Activated T-helper 17 cell treated with anti-CD3 and anti-CD28 coated beads, Interleukin-2, amount 50 U/mL, for 72 hours (primary cell): Measurements from ENCODE around the gene ZNF423. TPM values are rescaled to one million over a fixed set of nuclear protein-coding genes. Genes with fewer than 3 reads are reported as not detected.

ENCODE experiments used
- ATAC-seq: fragments of 150-1000 bp; cut with Tn5 transposase; replicated peaks from 2 replicates; pipeline ENCODE4 v1.10.0; 2021; ENCODE audit warnings: mild to moderate bottlenecking, moderate library complexity
- H3K27ac Mint-ChIP-seq: one replicate; pipeline ENCODE4 v1.8.0; 2022; ENCODE audit warnings: mixed read lengths
- H3K27me3 Mint-ChIP-seq: one replicate; pipeline ENCODE4 v1.8.0; 2022; ENCODE audit warnings: mixed read lengths
- H3K36me3 Mint-ChIP-seq: one replicate; pipeline ENCODE4 v1.8.0; 2022; ENCODE audit warnings: low read depth, mild to moderate bottlenecking, mixed read lengths
- H3K4me1 Mint-ChIP-seq: one replicate; pipeline ENCODE4 v1.8.0; 2022; ENCODE audit warnings: mixed read lengths
- H3K4me3 Mint-ChIP-seq: one replicate; pipeline ENCODE4 v1.8.0; 2022; ENCODE audit warnings: mild to moderate bottlenecking, mixed read lengths
- H3K9me3 Mint-ChIP-seq: one replicate; pipeline ENCODE4 v1.8.0; 2022; ENCODE audit warnings: mixed read lengths
- total RNA-seq, 2 donors: library from RNA; stranded (reverse); gene quantifications; one replicate each; pipeline ENCODE4 v1.2.3, GENCODE V29; 2022

ZNF423 gene
- total RNA-seq, 2 donors from 2014 or later, result not detected

DNA sequence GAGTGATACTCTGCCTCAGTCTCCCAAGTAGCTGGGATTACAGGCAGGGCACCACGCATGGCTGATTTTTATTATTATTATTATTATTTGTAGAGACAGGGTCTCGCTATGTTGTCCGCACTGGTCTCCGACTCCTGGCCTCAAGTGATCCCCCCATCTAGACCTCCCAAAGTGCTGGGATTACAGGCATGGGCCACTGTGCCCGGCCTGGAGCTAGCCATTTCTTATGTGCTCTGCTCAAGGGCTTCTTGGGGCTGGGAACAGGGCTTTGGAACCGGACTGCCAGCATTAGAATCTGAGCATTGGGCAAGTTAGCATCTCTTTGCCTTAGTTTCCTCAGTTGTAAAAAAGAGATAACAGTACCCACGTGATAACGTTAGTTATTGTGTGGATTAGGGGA lies 371.0 kb downstream of the ZNF423 start:
- no peak for ATAC-seq
- Mint-ChIP-seq H3K27ac (no peak overlapping the region), H3K27me3 (peaks cover 4% of the 10 kb centered on the region), H3K4me1 (no peaks in the 10 kb centered on the region), H3K36me3 (no peaks in the 10 kb centered on the region), H3K9me3 (no peaks in the 10 kb centered on the region), H3K4me3 (no peak overlapping the region)

DNA sequence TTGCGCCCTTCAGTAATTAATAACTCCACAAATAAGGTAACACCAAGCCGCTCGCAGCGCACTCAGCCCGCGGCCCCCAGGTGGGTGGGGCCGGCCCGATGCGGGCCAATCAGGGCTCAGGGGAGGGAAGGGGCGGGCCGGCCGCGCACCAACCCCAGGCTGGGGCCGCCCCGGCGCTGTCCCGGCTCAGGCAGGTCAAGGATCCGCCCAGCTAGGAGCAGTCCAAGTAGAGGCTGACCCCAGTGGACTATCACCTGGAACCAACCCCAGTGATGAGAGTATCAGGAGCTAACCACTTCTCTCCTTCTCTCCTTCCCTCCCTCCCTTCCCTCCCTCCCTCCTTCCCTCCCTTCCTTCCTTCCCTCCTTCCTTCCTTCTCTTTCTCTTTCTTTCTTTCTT lies 371.5 kb downstream of the ZNF423 start:
- peaks cover 4% of the 10 kb centered on the region for H3K27me3 Mint-ChIP-seq
- no peak overlapping the region for H3K4me3 Mint-ChIP-seq
- H3K36me3 Mint-ChIP-seq, result no peaks in the 10 kb centered on the region
- no peaks in the 10 kb centered on the region for H3K4me1 Mint-ChIP-seq
- no peaks in the 10 kb centered on the region for H3K9me3 Mint-ChIP-seq
- no peak overlapping the region for H3K27ac Mint-ChIP-seq
- no peak for ATAC-seq

DNA sequence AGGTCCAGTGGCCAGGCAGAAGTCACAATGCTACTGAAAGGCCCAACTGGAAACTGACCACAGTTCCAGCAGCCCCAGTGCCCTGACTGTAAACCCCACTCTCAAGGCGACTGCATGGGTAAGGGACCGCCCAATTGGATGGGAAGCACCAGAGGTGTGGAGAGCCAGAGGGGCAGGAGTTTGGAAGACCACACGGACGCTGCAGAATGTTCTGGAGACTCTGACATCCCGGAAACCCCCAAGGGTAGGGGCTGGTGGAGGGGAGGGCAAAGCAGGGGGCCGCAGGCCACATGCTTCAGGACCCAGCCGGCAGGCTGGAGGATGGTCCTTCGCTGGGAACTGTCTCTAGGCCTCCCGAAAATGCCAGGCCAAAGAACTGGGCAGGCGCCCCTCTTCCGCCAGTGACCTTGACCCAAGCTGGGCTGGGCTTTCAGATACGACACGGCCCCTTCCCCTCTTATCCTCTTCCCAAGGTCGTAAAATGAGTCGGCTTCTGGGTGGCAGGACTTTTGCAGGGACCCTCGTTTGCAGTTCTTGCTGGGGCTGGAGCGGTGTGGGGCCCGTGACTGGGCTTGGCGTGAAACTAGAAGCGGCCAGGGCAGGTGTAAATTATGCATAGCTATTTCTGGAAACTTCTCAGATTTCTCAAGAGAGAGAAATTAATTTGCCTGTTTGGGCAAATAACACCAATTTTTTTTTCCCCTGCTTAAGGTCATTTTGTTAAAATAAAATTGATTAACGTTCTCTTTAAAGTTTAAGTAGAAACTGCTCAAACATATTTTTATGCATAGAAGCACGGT lies 372.1 kb downstream of the ZNF423 start:
- H3K4me3 Mint-ChIP-seq, result no peak overlapping the region
- H3K4me1 Mint-ChIP-seq, result no peaks in the 10 kb centered on the region
- no peaks in the 10 kb centered on the region for H3K9me3 Mint-ChIP-seq
- no peak overlapping the region for H3K27ac Mint-ChIP-seq
- H3K36me3 Mint-ChIP-seq, result no peaks in the 10 kb centered on the region
- peaks cover 4% of the 10 kb centered on the region for H3K27me3 Mint-ChIP-seq
- no peak for ATAC-seq

DNA sequence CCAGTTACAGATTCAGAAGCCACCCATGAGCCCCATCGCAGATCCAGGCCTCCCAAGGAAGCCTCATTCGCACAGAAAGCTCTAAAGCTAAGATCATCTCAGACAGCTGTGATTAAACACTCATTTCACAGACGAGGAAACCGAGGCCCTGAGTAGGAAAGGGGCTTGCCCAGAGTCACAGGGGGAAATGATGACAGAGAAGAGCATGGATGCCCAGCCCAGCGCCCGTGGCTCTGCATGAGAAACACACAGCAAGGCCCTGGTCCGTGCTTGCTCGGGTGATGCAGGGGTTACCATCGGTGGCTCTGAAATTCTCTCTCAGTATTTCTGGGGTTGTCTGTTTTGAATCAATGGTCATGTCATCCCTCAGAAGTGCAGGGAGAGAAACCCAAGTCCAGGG lies 372.7 kb downstream of the ZNF423 start:
- no peak overlapping the region for H3K4me3 Mint-ChIP-seq
- no peaks in the 10 kb centered on the region for H3K36me3 Mint-ChIP-seq
- no peaks in the 10 kb centered on the region for H3K4me1 Mint-ChIP-seq
- no peaks in the 10 kb centered on the region for H3K9me3 Mint-ChIP-seq
- no peak overlapping the region for H3K27ac Mint-ChIP-seq
- peaks cover 4% of the 10 kb centered on the region for H3K27me3 Mint-ChIP-seq
- no peak for ATAC-seq

DNA sequence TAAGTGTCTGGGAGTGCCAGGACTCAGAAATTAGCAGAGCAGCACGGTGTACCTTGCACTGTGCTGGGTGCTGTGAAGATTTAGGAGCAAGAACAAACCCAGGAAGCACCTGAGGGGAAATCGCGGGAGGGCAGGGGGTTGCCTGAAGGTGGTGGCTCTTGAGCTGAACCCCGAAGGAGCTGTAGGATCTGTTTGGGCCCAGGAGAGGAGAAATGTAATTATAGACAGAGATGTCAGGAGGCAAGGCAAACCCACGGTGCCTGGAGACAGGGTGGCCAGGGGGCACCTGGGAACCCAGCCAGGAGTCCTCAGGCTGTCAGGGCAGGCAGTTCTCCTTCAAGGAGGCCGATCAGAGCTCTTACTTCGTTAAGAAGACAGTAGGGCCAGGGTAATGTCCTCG lies 373.2 kb downstream of the ZNF423 start:
- ATAC-seq, result no peak
- no peak overlapping the region for H3K27ac Mint-ChIP-seq
- H3K9me3 Mint-ChIP-seq, result no peaks in the 10 kb centered on the region
- peaks cover 4% of the 10 kb centered on the region for H3K27me3 Mint-ChIP-seq
- H3K4me1 Mint-ChIP-seq, result no peaks in the 10 kb centered on the region
- H3K36me3 Mint-ChIP-seq, result no peaks in the 10 kb centered on the region
- no peak overlapping the region for H3K4me3 Mint-ChIP-seq

DNA sequence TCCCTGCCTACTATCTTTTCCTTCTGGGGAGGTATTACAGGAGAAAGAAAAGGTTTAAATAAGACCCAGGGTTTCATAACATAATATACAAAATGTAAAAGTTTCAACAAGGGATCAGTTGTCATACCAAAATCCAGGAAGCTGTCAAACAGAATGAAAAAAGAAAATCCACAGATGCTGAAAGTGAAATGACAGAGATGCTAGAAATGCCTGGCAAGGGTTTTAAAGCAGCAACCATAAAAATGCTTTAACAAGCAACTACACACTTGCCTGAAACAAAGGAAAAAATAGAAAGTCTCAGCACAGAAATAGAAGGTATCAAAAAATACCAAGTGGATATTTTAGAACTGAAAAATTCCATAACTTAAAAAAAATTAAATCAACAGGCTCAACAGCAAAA lies 377.3 kb downstream of the ZNF423 start:
- H3K4me1 Mint-ChIP-seq, result no peaks in the 10 kb centered on the region
- no peaks in the 10 kb centered on the region for H3K36me3 Mint-ChIP-seq
- peaks cover 4% of the 10 kb centered on the region for H3K27me3 Mint-ChIP-seq
- no peak overlapping the region for H3K27ac Mint-ChIP-seq
- ATAC-seq, result no peak
- H3K9me3 Mint-ChIP-seq, result no peaks in the 10 kb centered on the region
- H3K4me3 Mint-ChIP-seq, result no peak overlapping the region

DNA sequence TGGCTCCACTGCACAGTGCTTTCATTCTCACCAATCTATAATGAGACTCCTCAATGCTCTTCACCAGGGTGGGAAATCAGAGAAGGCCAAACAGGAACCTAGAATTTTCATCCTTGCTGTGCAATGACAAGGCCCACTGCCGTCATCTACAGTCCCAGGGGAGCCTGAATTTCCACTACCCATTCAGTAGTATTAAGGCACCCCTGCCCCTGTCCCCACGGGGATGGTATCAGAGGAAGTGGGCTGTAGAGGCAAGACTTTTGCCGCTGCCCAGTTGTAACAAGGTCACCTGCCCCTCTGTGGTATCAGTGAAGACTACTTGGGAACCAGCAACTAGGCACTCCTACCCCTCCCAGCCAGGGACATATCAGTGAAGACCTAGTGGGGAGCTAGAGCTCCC lies 377.8 kb downstream of the ZNF423 start:
- H3K4me1 Mint-ChIP-seq, result no peaks in the 10 kb centered on the region
- no peak overlapping the region for H3K27ac Mint-ChIP-seq
- peaks cover 4% of the 10 kb centered on the region for H3K27me3 Mint-ChIP-seq
- ATAC-seq, result no peak
- H3K9me3 Mint-ChIP-seq, result no peaks in the 10 kb centered on the region
- no peak overlapping the region for H3K4me3 Mint-ChIP-seq
- no peaks in the 10 kb centered on the region for H3K36me3 Mint-ChIP-seq

DNA sequence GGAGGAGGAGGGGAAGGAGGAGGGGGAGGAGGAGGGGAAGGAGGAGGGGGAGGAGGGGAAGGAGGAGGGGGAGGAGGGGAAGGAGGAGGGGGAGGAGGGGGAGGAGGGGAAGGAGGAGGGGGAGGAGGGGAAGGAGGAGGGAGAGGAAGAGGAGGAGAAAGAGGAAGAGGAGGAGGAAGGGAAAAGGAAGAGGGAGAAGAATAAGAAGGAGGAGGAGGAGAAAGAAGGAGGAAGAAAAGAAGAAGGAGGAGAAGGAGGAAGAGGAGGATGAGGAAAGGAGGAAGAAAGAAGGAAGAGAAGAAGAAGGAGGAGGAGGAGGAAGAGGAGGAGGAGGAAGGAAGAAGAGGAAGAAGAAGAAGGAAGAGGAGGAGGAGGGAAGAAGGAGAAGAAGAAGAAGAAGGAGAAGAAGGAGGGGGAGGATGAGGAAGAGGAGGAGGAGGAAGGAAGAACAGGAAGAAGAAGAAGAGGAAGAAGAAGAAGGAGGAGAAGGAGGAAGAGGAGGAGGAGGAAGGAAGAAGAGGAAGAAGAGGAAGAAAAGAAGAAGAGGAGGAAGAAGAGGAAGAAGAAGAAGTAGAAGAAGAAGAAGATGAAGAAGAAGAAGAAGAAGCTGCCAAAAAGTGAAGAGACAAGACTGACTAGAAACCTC lies 378.5 kb downstream of the ZNF423 start:
- no peak for ATAC-seq
- peaks cover 4% of the 10 kb centered on the region for H3K27me3 Mint-ChIP-seq
- no peaks in the 10 kb centered on the region for H3K36me3 Mint-ChIP-seq
- H3K4me3 Mint-ChIP-seq, result no peak overlapping the region
- no peaks in the 10 kb centered on the region for H3K9me3 Mint-ChIP-seq
- H3K27ac Mint-ChIP-seq, result no peak overlapping the region
- no peaks in the 10 kb centered on the region for H3K4me1 Mint-ChIP-seq

DNA sequence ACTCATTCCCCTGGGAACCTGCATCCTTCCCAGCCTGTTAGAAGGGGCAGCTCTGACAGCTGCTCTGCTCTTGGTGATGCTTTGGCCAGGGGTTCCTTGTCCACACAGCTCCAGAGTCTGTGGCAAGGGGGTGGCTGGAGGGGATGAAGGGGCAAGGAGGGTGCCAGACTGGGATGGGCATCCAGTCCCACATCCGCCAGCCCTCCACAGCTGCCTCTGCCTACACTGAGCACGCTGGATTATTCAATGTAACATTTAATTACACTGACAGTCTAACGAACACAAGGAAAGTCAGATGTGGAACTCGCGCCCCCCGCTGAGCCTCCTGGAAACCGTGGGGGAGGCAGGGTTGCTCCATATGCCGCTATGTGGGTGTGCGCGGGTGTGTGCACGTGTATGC lies 381.2 kb downstream of the ZNF423 start:
- Mint-ChIP-seq H3K9me3 (no peaks in the 10 kb centered on the region), H3K27ac (no peak overlapping the region), H3K27me3 (no peaks in the 10 kb centered on the region), H3K4me3 (no peak overlapping the region), H3K4me1 (no peaks in the 10 kb centered on the region), H3K36me3 (no peaks in the 10 kb centered on the region)
- ATAC-seq, result no peak

DNA sequence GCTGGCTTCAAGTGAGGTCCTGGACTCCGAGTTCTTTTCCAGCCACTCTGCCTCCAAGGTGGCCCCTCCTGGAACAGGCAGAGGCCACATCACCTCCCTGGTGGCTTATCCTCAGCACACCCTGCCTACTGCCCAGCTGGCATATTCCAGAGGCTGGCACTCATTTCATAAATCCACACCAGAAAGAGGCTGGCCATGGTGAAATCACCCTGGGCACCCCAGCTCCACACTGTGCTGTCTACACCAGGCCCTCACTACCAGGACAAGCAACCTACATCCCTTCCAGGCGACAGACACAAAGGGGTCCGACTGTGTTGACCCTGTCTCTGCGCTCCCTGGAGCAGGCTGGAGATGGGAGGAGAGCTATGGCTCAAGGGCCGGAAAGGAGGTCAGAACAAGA lies 382.1 kb downstream of the ZNF423 start:
- Mint-ChIP-seq H3K36me3 (no peaks in the 10 kb centered on the region), H3K9me3 (no peaks in the 10 kb centered on the region), H3K27me3 (no peaks in the 10 kb centered on the region), H3K27ac (no peak overlapping the region), H3K4me1 (no peaks in the 10 kb centered on the region), H3K4me3 (no peak overlapping the region)
- no peak for ATAC-seq

DNA sequence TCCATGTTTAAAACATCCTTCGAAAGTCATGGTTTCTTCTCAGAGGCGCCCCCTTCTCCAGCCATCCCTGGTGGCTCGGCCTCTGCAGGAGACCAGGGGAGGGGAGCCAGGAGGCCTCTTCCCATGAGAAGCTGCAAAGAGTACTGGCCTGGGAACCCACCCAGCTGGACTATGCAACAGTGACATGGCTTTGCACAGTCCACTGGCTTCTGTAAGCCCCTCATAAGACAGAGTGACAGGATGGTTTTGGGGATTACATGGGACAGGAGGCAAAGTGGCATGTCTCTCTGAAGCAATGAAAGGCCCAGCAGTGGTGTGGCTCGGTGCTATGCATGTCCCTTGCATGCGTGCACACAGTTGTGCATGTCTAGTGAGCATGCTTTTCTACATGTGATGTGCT lies 382.8 kb downstream of the ZNF423 start:
- no peaks in the 10 kb centered on the region for H3K36me3 Mint-ChIP-seq
- no peaks in the 10 kb centered on the region for H3K9me3 Mint-ChIP-seq
- H3K27me3 Mint-ChIP-seq, result no peaks in the 10 kb centered on the region
- no peak for ATAC-seq
- no peak overlapping the region for H3K4me3 Mint-ChIP-seq
- no peak overlapping the region for H3K27ac Mint-ChIP-seq
- H3K4me1 Mint-ChIP-seq, result no peaks in the 10 kb centered on the region

DNA sequence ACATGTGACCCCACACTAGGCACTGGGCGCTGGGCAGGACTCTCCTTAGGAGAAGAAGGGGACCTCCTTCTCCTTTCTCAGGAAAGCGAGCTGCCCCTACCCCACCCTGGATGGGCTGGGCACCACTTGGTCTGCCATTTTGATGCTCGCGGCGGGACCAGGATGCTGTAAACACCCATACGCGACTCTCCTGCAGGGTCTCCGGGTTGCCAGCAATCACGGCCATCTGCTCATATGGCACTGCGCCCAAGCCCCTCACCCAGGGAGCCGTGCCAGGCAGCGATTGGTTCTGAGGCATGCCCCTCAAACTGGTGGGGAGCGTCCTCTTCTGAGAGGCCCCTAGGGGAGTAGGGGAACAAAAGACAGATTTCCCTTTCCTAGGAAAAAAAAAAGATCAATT lies 383.3 kb downstream of the ZNF423 start:
- ATAC-seq, result no peak
- Mint-ChIP-seq H3K4me1 (no peaks in the 10 kb centered on the region), H3K36me3 (no peaks in the 10 kb centered on the region), H3K27me3 (no peaks in the 10 kb centered on the region), H3K9me3 (no peaks in the 10 kb centered on the region), H3K27ac (no peak overlapping the region), H3K4me3 (no peak overlapping the region)

DNA sequence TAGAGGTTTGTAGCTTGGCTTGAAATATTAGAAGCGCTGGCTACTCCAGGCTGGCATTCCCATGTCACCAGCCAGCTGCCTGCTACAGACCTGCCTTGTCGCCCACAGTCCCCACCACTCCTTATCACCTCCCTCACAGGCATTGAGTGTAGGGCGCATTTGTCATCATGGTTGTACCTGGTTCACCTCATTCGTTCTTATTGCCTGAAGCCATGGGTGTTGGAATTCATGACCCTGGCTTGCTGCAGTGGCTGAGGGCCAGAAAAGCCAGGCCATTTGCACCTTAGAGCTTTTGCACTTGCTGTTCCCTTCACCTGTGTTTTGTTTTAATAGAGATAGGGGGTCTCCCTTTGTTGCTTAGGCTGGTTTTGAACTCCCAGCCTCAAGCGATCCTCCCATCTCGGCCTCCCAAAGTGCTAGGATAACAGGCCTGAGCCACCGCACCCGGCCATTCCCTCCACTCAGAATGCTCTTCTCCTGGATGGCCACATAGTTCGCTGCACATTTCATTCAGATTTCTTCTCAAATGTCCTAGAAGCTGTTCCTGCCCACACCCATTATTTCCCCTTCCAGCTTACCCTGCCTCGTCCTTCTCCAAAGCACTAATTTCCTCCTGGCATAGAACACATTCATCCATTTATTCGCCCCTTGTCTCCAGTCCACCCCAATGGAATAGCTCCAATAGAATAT lies 384.7 kb downstream of the ZNF423 start:
- H3K4me3 Mint-ChIP-seq, result no peak overlapping the region
- no peaks in the 10 kb centered on the region for H3K36me3 Mint-ChIP-seq
- H3K4me1 Mint-ChIP-seq, result no peaks in the 10 kb centered on the region
- no peaks in the 10 kb centered on the region for H3K9me3 Mint-ChIP-seq
- H3K27ac Mint-ChIP-seq, result no peak overlapping the region
- H3K27me3 Mint-ChIP-seq, result no peaks in the 10 kb centered on the region
- ATAC-seq, result no peak

DNA sequence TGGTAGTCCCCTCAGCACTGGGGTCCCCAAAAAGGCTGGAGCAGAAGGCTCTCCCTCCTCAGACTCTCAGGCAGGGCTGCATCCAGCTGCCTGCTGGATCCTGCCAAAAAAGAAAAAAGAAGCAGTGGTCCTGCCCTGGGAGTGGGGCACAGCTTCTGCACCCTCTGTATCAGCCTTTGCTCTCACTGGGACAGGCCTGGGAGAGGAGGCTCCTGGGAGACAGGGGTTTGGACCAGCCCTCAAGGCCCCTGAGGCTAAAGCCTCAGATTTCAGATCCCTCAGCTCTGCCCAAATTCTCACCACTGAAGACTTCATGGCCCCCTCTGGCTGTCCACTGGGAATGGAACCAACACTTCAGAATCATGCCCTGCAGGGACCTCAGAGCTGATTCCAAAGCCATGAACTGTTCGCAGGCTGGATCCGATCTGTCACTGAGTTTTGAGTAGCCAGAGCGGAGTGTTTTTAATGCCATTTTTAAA lies 385.4 kb downstream of the ZNF423 start:
- ATAC-seq, result no peak
- H3K27me3 Mint-ChIP-seq, result no peaks in the 10 kb centered on the region
- H3K9me3 Mint-ChIP-seq, result no peaks in the 10 kb centered on the region
- H3K36me3 Mint-ChIP-seq, result no peaks in the 10 kb centered on the region
- H3K4me3 Mint-ChIP-seq, result no peak overlapping the region
- H3K27ac Mint-ChIP-seq, result no peak overlapping the region
- no peaks in the 10 kb centered on the region for H3K4me1 Mint-ChIP-seq

DNA sequence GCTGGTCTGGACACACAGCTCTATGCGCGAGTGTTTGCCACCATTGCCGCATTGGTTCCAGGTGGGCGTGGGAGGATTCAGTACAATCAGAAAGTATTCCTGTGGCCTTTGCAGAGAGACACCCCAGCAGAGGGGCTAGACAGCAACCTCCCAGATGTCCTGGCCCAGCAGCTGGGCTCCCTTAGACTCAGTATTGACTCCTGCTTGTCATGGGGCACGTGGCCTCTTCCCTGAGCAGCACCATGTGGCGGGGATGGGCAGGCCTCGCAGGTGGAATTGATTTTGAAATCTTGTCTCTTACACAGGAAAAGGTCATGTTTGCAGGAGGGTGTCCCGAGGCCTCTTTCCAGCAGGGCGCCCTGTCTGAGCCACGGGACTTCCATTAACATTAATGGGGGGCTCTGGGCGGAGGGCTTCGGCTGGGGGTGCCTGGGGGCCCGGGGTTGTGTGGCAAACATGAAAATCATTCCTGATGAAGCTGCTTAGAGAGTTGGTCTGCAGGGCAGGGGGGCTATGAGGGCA lies 385.9 kb downstream of the ZNF423 start:
- H3K27me3 Mint-ChIP-seq, result no peaks in the 10 kb centered on the region
- no peaks in the 10 kb centered on the region for H3K4me1 Mint-ChIP-seq
- ATAC-seq, result no peak
- H3K9me3 Mint-ChIP-seq, result no peaks in the 10 kb centered on the region
- H3K4me3 Mint-ChIP-seq, result no peak overlapping the region
- no peaks in the 10 kb centered on the region for H3K36me3 Mint-ChIP-seq
- H3K27ac Mint-ChIP-seq, result no peak overlapping the region
